ENCODE results near the gene PCSK4. TPM values are rescaled to one million over a fixed set of nuclear protein-coding genes. Genes with fewer than 3 reads are reported as not detected.

PCSK4 gene
- total RNA-seq, 1 donor from 2014 or later = 2.5 TPM

GRCh38 chr19:1488282-1488601, 1.9 kb downstream of the PCSK4 start:
- TF ChIP-seq, protein P1, sequence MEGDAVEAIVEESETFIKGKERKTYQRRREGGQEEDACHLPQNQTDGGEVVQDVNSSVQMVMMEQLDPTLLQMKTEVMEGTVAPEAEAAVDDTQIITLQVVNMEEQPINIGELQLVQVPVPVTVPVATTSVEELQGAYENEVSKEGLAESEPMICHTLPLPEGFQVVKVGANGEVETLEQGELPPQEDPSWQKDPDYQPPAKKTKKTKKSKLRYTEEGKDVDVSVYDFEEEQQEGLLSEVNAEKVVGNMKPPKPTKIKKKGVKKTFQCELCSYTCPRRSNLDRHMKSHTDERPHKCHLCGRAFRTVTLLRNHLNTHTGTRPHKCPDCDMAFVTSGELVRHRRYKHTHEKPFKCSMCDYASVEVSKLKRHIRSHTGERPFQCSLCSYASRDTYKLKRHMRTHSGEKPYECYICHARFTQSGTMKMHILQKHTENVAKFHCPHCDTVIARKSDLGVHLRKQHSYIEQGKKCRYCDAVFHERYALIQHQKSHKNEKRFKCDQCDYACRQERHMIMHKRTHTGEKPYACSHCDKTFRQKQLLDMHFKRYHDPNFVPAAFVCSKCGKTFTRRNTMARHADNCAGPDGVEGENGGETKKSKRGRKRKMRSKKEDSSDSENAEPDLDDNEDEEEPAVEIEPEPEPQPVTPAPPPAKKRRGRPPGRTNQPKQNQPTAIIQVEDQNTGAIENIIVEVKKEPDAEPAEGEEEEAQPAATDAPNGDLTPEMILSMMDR (conservative IDR thresholded peaks at IDR 0.05; ENCODE audit: low read depth, low read length) = no peak
- H3K4me3 ChIP-seq (ENCODE audit: low read depth, low read length) = no peak overlapping the region
- no peak for DNase-seq (ENCODE audit: low read depth)

- DNase-seq (ENCODE audit: low read depth) = no peak
Observed at GRCh38 chr19:1487576-1488281, 2.4 kb downstream of the PCSK4 start.

DNA sequence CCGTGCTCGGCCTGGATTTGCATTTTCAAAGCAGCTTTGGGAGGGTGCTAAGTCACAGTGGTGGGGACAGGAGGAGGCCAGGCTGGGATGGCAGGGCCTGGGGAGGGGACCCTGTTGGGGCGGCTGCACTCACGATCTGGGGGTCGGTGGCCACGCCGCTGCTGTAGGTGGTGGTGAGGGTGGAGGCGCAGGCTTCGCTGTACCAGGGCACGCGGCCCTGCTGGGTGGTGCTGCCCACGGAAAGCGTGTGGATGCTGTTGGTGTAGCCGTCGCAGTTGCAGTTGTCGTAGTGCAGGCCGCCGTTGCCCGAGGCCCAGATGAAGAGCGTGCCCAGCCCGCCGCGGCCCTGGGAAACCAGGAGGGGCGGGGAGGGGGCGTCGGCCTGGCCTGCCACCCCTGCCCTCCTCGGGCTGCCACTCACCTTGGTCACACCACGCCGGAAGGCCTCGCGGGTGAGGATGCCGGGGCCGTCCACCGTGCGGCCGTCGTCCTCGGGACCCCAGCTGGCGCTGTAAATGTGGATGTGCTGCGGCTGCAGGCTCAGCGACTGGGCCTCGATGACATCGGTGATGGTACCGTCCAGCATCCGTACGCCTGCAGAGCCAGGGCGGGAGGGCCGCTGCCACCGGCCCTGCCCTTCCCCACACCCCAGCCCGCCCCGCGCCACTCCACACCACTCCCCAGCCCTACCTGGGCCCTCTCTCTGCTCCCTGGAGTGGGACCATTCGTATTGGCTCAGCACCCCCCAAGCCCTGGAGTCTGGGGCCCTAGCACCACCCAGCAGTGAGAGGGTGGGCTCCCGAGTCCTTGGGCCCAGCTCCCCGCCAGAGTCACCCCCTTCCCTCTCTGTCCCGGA, 3.2 kb downstream of the PCSK4 start:
- no peak for DNase-seq (ENCODE audit: low read depth)
- no peak overlapping the region for H3K4me3 ChIP-seq (ENCODE audit: low read depth, low read length)
- TF ChIP-seq, protein P1 (conservative IDR thresholded peaks at IDR 0.05; ENCODE audit: low read depth, low read length) = no peak

More at GRCh38 chr19:1487576-1488281, 2.4 kb downstream of the PCSK4 start:
- no peak overlapping the region for H3K4me3 ChIP-seq (ENCODE audit: low read depth, low read length)
- TF ChIP-seq, protein P1 (conservative IDR thresholded peaks at IDR 0.05; ENCODE audit: low read depth, low read length) = no peak

DNA sequence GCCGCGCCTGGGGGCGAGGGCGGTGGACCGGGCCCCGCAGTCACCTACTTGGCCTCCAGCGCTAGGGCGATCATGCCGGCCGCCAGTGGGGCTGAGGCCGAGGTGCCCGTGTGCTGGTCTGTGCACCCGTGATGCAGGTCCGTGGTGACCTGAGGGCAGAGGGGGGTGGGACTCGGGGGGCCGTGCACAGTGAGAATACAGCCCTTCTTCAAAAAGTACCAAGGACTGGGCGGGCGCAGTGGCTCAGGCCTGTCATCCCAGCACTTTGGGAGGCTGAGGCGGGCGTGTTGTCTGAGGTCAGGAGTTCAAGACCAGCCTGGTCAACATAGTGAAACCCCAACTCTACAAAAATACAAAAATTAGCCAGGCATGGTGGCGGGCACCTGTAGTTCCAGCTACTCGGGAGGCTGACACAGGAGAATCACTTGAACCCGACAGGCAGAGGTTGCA, 6.1 kb downstream of the PCSK4 start:
- H3K4me3 ChIP-seq (ENCODE audit: low read depth, low read length) = no peak overlapping the region
- TF ChIP-seq, protein P1 (conservative IDR thresholded peaks at IDR 0.05; ENCODE audit: low read depth, low read length) = no peak
- DNase-seq (ENCODE audit: low read depth) = no peak

- TF ChIP-seq, protein P1 (conservative IDR thresholded peaks at IDR 0.05; ENCODE audit: low read depth, low read length) = no peak
- H3K4me3 ChIP-seq (ENCODE audit: low read depth, low read length) = no peak overlapping the region
- DNase-seq (ENCODE audit: low read depth) = no peak
Observed at GRCh38 chr19:1483131-1483978, 6.8 kb downstream of the PCSK4 start.

- DNase-seq (ENCODE audit: low read depth) = no peak
- TF ChIP-seq, protein P1 (conservative IDR thresholded peaks at IDR 0.05; ENCODE audit: low read depth, low read length) = no peak
- no peak overlapping the region for H3K4me3 ChIP-seq (ENCODE audit: low read depth, low read length)
Observed at GRCh38 chr19:1482361-1483130, 7.6 kb downstream of the PCSK4 start.
